CD4-positive, alpha-beta T cell treated with Interferon gamma for 1 hour (primary cell): Measurements from ENCODE around the gene GET3.
"Not testable (repeated sequence)": the region's sequence is repeated elsewhere in the genome, so short reads cannot be mapped to it uniquely, and the experiment has no call there.

Experiments used
- DNase-seq: peaks from one replicate; pipeline ENCODE4 v3.0.0-alpha.2; 2020

Gene GET3

DNA sequence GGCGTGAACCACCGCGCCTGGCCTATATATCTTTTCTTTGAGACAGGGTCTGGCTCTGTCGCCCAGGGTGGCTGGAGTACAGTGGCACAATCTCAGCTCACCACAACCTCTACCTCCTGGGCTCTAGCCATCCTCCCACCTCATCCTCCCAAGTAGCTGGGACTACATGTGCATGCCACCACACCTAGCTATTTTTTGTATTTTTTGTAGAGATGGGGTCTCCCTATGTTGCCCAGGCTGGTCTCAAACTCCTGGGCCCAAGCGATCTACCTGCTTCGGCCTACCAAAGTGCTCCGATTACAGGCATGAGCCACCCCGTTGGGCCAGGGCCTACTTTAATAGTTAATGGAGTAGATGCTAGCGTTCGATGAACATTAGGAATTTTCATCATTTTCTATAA is 17.0 kb upstream of the GET3 start:
- no peak for DNase-seq

DNA sequence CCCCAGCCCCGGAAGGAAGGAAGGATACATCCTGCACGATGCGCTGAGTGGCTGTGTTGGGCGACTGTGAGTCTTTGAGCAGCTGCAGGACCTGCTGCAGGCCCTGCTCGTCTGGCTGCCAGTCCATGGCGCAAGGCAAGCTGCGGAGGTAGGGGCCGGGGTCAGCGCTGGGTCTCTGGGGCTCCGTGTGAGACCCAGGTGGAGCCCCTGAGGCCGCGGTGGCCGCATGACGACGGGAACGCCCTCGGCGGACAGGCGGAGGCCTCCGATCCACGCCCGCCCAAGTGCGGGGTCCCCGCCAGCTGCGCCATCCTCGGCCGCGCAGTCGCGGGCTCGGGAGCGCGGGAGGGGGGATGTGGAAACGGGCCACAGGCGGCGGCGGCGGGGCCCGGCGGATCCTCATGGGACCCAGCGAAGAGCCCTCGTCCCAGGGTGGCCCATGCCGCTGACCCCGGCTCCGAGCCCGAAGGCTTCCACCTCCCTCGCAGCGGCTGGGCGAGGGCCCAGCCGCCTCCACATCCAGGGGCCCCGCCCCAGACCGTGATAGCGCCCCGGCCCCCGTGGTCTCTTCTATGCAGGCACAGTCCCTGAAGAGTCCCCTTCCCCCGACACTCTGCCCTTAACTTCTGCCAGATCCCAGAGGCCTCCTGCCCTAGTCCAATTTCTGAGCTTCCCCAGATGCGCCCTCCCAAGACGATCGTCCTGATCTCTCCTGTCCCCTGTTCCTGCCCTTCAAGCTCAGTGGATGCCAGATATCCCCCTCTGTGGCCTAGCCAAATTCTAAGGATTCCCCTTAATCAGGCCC is 16.2 kb upstream of the GET3 start:
- no peak for DNase-seq

DNA sequence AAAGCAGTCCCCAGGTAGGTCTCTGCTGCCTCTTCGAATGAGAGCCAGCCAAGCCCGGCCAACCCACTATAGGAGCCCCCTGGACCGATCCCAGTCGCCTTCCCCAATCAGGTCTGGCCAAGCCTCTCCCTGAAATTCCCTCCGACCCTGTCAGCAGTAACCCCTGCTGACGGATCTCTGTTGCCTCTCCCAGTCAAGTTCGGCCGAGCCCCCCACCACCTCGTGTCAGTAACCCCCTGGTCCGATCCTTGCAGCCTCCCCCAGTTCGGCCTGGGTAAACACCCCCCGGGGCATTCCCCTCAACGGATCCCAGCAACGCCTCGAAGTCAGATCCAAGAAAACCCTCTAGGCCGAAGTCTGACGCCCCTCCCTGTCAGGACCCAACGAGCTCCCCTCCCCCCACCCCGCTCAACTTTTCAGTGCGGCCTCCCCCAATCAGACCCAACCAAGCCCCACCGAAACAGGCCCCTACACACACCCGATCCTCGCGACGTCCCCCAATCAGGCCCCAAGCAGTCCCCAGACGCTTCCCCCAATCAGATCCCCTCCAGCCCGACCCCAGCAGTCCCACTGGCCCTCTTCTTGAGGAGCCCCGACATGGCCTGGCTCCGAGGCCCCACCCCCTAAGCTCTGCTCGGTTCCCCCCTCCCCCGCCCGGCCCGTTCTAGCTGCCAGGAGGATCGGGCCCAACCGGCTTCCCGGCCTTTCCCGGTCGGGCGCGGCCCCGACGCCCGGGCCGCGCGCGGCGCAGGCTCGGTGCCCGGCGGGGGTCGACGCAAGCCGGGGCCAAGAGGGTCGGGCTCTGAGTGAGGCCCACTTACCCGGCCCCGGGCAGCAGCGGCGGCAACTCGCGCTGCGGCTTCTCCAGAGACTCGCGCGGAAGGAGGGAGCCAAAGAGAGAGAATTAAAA is 15.4 kb upstream of the GET3 start:
- peak; percentile 64 for DNase-seq

DNA sequence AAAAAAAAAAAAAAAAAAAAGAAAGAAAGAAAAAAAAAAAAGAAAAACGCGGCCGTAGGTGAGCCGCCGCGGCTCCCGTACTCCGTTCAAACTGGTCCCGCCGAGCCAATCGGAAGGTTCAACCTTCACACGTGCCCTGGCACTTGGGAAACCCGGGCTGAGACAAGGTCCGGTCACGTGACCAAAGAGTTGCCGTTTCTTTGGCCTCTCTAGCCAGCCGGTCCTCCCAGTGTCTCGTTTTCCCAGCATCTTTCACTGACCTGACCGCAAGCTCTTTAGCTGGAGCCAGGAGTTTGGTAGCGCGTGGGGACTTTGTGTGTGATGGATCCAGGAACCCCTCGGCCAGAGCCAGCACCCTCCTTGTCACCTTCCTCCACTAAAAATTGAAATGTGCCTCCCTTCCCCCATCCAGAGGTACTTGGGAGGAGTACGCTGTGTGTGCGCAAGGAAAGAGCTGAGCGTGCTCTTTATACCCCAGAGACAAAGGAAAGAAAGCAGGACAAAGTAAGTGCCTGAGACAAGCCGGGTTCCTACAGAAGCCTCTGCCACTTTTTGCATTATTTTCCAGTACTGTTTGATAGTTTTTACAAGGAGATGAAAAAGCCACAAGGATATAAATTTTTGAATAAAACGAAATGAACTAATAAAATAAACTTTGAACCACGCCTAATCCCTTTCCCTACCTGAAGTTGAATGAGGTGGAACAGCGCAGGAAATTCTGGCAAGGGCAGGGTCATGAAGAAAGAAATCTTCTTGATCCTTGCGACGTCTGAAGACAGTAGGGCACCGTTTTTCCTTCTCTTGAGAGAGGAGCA is 14.5 kb upstream of the GET3 start:
- DNase-seq: peak; percentile 97

DNA sequence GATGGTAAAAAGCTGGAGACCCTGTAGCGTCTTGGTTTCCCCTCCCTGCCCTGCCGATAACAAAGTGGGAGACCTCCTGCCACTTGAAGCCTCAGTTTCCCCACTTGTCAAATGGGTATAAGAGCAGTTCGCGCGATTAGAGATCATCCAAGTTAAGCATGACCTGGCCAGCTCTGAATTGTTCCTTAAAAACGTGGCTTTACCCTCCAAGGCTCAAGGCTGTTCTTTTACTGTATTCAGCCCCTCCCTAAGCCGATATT is 14.0 kb upstream of the GET3 start:
- no peak for DNase-seq

DNA sequence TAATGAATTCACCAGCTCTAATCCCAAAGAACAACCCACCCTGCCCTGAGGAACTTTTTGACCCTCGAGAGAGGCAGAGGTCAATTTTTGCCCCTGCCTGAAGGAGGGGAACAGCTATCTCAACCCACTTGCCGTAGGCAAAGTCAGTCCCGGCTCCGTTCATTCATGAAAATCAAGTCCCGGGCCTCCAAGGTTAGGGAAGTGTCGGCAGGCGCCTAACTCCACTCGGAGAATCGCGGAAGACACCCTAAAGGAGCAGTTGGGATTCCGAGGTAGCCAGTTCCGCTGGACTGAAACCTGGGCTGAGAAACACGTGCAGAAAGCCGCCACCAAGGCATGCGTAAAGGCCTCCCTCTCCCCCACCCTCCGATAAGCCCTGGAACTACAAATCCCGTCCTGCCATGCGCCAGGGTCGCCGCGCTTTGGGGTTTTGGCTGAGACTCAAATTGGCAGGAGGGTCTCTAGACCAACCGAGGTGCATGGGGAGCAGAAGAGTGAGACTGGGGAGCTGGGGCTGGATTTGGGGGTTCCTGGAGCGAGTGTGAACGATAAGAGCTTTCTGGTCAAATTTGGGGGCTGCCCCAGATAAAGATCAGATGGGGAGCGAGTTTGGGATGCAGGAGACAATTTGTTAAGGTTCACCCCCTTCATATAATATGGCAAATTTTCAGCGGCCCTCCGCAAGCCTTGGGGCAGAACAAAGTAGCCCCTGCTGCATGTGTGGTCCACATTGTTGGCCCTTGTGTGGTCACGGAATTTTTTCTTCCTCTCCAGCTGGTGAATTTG is 13.5 kb upstream of the GET3 start, which contains the start of gene TNPO2:
TSS of gene TNPO2 (minus strand) at position 292 of the 786 bp plus-strand sequence. CDS start 2,955 bp downstream, outside the sequence.
- peak; percentile 57 for DNase-seq

DNA sequence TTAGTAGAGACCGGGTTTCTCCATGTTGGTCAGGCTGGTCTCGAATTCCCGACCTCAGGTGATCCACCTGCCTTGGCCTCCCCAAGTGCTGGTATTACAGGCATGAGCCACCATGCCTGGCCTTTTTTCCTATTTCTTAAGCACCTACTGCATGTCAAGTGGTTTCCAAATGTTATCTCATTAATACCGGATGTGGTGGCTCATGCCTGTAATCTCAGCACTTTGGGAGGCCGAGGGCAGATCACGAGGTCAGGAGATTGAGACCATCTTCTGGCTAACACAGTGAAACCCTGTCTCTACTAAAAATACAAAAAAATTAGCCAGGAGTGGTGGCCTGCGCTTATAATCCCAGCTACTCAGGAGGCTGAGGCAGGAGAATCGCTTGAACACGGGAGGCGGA is 11.7 kb upstream of the GET3 start:
- not testable (repeated sequence) for DNase-seq

DNA sequence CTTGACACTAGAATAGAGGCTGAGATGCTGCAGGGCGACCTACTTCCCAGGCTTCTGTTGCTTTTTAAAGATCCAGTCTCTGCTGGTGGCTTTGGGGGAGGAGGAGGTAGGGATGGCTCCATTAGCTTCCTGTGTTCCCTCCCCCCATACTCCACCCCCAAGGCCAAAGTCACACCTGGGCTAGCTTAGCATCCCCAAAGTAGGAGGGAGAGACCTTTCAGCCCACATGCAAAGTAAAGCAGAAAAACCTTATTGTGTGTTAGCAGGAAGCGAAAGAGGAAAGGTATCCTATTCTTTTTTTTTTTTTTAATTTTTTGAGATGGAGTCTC is 10.3 kb upstream of the GET3 start:
- DNase-seq: no peak

DNA sequence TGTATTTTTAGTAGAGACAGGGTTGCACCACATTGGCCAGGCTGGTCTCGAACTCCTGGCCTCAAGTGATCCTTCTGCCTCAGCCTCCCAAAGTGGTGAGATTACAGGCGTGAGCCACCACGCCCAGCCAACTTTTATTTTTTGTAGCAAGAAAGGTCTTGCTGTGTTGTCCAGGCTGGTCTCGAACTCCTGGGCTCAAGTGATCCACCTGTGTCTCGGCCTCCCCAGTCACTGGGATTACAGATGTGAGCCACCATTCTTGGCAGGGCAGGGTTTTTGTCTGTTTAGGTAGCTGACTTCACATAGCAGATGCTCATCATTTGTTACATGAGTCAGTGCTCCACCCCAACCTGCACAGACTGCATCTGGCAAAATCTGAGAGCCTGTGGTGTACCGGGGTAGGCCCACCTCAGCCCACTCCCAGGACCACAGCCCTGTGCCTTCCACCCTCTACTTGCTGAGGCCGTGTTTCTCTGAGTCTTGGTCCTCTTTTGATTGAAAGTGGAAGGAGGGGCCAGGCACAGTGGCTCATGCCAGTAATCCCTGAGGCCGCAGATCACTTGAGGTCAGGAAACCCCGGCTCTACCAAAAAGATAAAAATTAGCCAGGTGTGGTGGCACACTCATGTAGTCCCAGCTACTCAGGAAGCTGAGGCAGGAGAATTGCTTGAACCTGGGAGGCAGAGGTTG is 9.4 kb upstream of the GET3 start:
- no peak for DNase-seq

DNA sequence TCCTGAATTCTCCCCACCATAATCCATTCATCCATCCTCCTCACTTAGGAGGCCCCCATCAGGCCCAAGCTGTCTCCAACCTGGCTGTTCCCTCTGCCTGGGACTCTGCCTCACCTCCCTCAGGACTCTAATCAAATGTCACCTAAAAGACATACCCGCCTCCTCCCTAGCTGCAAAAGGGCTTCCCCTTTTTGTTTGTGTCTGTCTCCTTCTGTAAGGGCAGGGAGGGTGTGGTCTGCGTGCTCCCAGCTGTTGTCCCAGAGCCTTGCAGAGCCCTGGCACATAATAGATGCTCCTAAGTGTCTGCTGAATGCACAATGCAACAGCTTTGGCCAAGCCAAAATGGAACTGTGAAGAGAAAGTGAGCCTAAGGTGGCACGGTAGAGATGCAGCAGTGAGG is 7.2 kb upstream of the GET3 start:
- no peak for DNase-seq

DNA sequence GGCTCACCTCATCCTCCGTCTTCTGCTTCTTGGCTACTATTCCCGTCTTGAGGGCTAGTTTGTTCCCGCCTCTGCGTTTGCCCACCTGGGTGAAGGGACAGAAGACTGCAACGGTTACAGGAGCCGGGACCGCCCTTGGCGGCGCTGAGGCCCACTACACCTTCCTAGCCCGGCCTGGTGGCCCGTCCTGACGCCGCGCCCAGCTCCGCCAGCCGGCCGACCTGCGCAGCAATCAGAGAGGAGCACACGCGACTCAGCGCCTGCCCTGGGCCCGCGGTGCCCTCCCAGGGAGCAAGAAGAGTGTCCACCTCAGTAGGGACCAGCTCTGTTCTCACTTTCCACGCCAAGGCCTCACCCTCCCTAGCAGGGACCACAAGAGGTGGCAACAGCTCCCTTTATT is 6.0 kb upstream of the GET3 start:
- DNase-seq: no peak

DNA sequence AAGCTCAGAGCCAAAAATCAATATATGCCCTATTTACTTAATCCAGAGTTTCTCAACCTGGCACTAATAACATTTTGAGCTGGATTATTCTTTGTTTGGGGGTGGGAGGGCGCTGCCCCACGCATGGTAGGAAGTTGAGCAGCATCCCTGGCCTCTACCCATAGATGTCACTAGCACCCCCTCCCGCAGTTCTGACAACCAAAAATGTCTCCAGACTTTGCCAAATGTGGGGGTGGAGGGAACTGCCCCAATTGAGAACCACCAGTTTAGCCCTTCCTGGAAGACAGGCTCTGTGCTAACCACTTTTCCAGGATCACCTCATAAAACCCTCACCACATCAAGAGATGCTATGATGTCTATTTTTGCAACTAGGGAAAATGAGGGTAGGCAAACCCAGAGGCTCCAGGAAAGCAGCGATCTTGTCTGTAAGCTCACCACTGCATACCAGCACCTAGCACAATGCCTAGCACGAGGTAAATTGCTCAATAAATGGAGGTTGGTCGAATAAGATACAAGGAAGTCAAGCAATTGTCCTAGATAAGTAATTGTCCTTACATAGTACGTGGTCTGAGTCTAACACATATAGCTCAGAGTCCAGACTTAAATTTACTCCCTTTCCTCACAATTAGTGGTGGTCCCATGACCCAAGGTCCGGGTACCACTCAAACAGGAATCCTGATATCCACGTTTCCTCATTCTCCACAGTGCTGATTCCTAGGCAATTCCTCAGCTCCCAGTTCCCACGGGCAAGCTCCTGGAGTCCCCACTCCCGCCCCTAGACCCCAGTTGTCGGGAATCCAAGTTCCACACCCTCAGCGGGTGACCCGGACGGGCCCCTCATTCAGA is 3.7 kb upstream of the GET3 start:
- peak; percentile 13 for DNase-seq

DNA sequence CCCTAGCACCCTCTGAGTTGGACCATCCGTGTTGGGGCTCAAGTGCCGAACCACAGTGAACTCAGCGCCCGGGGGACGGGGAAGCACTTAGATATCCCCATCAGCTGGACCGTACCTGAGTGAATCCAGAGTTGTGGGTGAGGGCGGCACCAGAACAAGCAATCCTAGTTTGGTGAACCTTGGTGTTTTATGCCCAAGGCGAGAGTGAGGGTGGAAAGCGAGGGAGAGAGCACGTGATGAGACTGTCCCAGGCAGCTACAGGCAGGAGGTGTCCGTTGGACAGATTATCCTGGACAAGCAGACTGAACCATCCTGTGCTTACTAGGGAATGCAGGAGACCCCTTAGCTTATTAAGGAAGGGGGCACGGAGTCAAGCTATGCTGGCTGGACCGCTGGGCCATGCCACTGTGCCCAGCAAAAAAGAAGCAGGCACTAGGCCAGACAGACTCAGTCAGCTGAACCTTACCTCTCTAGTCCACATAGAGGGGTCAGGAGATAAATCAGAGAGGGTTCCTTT is 596 bp downstream of the GET3 start:
- DNase-seq: no peak

DNA sequence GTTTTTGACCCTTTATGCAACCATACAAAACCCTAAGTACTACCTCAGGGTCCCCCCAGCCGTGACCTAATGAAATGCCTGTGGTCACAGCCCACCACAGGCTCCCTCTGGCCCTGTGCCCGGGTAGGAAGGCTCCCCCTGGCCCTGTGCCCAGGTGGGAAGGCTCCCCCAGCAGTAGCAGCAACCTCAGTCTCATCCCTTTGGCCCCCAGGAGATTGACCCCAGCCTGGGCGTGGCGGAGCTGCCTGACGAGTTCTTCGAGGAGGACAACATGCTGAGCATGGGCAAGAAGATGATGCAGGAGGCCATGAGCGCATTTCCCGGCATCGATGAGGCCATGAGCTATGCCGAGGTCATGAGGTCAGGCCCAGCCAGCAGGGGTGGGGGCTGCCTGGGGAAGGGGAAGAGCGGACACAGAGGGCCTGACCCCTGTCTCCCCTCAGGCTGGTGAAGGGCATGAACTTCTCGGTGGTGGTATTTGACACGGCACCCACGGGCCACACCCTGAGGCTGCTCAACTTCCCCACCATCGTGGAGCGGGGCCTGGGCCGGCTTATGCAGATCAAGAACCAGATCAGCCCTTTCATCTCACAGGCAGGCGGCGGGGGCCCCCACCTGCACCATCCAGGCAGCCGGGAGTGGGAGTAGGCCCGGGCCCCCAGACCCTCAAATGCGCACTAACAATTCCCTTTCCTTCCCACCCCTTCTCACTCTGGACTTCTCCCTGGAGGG is 8.0 kb downstream of the GET3 start:
- no peak for DNase-seq

DNA sequence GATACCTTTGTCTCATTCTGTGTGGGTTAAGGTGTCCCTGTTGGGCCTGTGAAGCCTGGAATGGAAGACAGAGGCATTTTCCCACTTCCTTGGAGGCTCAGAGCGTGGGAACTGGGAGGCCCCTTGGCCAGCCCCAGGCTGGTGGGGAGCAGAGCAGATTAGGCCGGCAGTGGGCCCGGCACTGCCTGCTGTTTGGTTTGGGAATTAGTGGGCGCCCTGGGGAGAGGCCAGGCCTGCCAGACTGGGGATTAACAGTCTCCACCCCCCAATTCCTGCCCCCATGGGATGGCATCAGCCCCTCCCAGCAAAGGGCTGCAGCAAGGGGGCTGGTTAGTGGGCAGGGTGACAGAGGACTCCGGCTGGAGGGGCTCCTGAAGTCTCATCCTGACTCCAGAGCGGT is 11.2 kb downstream of the GET3 start:
- no peak for DNase-seq

DNA sequence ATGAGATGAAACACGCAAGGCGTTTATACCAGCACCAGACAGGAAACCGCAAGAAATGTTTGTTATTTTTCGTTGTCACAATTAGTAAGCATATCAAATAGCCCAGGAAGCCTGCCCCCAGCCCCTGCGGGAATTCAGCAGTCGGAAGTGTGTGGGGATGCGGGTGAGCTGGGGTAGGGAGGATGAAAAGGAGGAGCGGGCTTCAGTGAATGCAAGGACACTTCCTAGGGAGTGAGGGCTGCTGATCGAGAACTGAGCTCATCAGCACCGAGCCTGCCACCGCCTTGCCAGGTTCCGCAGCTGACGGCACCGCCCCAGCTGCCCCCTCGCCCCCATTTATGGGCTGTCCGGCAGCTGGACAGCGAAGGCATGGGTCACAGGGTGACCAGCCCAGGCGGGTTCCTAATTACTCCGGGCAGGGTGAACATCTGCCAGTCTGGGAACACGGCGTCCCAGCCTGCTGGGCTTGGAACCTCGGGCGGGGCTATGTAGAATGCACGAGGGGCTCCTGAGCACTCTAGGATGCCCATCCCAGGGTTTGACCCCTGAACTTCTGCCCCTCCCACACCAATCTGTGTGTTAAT is 12.7 kb downstream of the GET3 start:
- no peak for DNase-seq

DNA sequence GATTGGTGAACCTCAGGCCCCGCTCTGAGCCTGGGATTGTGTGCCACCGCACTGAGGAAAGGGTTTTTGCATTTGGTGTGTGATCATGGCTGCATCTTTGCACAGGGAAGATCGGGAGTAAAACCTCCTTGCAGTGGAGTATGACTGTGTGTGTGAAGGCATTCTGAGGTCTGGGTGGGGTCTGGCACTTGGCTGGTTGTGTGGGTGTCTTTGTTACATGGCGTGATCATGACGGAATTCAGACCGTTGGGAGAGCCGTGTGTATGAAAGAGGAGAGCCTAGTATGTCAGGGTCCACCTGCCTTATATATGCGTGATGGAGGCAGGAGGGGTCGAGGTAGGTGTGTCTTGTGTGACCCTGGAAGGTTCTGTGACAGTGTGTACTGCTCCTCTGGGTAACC is 13.6 kb downstream of the GET3 start:
- no peak for DNase-seq

DNA sequence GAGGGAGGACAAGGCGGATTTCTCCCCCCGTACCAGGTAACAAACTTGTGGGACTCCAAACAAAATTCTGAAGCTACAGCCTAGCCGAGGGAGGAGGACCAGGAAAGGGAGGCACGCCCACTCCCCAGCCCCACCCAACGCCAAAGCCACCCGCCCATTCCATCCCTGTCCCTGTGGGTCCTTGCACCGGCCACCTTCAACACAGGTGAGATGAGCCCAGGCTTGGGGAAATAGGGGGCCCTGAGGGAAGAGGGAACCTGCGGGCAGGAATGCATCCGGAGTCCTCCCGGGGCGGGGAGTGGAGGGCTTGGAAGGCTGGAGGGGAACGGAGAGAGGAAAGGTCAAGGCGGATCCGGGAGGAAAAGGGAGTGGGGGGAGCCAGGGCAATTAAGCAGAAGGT is 14.3 kb downstream of the GET3 start, which contains the start of gene BEST2:
TSS of gene BEST2 (plus strand) at position 157 of the 400 bp plus-strand sequence. CDS start 802 bp downstream, outside the sequence.
- DNase-seq: no peak

DNA sequence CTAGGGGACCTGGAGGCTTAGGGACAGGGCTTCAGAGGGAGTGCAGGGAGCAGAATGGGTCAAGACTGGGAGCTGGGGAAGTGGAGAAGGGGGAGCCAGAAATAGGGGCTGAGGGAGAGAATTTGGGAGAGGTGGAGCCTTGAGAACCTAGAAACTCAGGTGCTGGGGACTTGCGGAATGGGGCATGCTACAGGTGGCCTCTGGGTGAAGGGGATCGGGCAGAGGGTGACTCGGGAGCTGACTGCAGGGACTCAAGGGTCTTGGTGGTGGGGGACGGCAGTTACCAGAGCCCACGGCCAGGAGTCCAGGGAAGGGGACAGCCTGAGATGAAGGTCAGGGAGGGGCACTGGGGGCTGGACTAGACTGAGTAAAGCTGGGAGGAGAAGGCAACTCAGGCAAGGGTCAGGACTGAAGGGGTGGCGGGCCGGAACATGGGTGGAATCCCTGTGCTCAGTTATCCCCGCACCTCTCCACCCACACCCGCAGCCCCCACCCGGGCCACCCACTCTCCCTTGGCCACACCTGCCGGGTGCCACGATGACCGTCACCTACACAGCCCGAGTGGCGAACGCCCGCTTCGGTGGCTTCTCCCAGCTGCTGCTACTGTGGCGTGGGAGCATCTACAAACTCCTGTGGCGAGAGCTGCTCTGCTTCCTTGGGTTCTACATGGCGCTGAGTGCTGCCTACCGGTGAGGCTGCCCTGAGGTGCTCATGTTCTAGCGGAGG is 14.9 kb downstream of the GET3 start:
- DNase-seq: no peak
